ENCODE results near the gene GBX1.
A peak's percentile ranks its signal among the peaks of the same experiment; 100 is the strongest.

GBX1 gene

GRCh38 chr7:151208253-151208862 lies 40.9 kb upstream of the GBX1 start:
- no peak overlapping the region for H3K27ac ChIP-seq
- TF ChIP-seq CTCF (conservative IDR thresholded peaks at IDR 0.05) (no peak), ZFX (IDR thresholded peaks at IDR 0.05) (no peak)

- H3K27ac ChIP-seq: no peak overlapping the region
- no peak for TF ChIP-seq CTCF (conservative IDR thresholded peaks at IDR 0.05)
Measured at GRCh38 chr7:151207804-151208203, 40.3 kb upstream of the GBX1 start.

- H3K27ac ChIP-seq: no peak overlapping the region
- no peak for TF ChIP-seq CTCF (conservative IDR thresholded peaks at IDR 0.05)
- TF ChIP-seq ZFX (IDR thresholded peaks at IDR 0.05): no peak
Measured at GRCh38 chr7:151207315-151207714, 39.8 kb upstream of the GBX1 start.

GRCh38 chr7:151206914-151207313 lies 39.4 kb upstream of the GBX1 start:
- TF ChIP-seq ZFX (IDR thresholded peaks at IDR 0.05) (no peak), CTCF (conservative IDR thresholded peaks at IDR 0.05) (no peak)
- no peak overlapping the region for H3K27ac ChIP-seq

GRCh38 chr7:151205730-151206129 lies 38.2 kb upstream of the GBX1 start:
- H3K27ac ChIP-seq: no peak overlapping the region
- no peak for TF ChIP-seq CTCF (conservative IDR thresholded peaks at IDR 0.05)
- TF ChIP-seq ZFX (IDR thresholded peaks at IDR 0.05): no peak

GRCh38 chr7:151204383-151205032 lies 37.0 kb upstream of the GBX1 start:
- no peak overlapping the region for H3K27ac ChIP-seq

More at GRCh38 chr7:151204383-151205032, 37.0 kb upstream of the GBX1 start:
- no peak for TF ChIP-seq ZFX (IDR thresholded peaks at IDR 0.05)
- peak; percentile 79 for TF ChIP-seq CTCF (conservative IDR thresholded peaks at IDR 0.05)
